H1 (cell line): ENCODE results near the gene MRPL22. TPM values are rescaled to one million over a fixed set of nuclear protein-coding genes. Genes with fewer than 3 reads are reported as not detected.

Source experiments
- RXRA ChIP-seq: IDR thresholded peaks from 2 replicates; pipeline ENCODE4 v1.6.1; 2011; ENCODE audit warnings: low read depth, mild to moderate bottlenecking, low read length, moderate library complexity; ENCODE audit not compliant: insufficient read depth
- polyA plus RNA-seq, 7 experiments: library from polyadenylated mRNA; depleted of rRNA in 3 of 7; stranded (reverse) in 5 of 7; unstranded in 2 of 7; fragments of >200 nt in 5 of 7; fragments of 200-250 nt in 2 of 7; gene quantifications; 1 replicate in 5 of 7; 2 replicates in 1 of 7; 4 replicates in 1 of 7; pipeline versions ENCODE4 v1.2.1 to v1.2.3, GENCODE V29; 2011 to 2013; ENCODE audit warnings: missing spikeins in 2 of 7, mixed read lengths in 2 of 7
- total RNA-seq: library from RNA; stranded (reverse); fragmentation: NEBNext Ultra II Directional; extraction: Animal tissue kit (Norgen Biotek cat#: 25700); gene quantifications from 2 replicates; pipeline ENCODE4 v1.2.1, GENCODE V29; 2021

The MRPL22 gene
- total and polyA plus RNA-seq, 2 of the 8 experiments (the other 6 are each of a cell fraction or from before 2014, with no cell fraction given), result 46.8 to 65.6 TPM

GRCh38 chr5:154948313-154948712 lies 7.4 kb downstream of the MRPL22 start (continued):
- TF ChIP-seq RXRA, result no peak
